ENCODE measurements around the gene ZNF674.
"Not testable (repeated sequence)": the region's sequence is repeated elsewhere in the genome, so short reads cannot be mapped to it uniquely, and the experiment has no call there.

The ZNF674 gene

GRCh38 chrX:46502848-46503247, 42.4 kb downstream of the ZNF674 start:
- no peak for DNase-seq (ENCODE audit: low read depth)
- H3K4me3 ChIP-seq (ENCODE audit: low read length), result no peak overlapping the region
- no peak for TF ChIP-seq CTCF (conservative IDR thresholded peaks at IDR 0.05; ENCODE audit: low read depth, low read length)

- TF ChIP-seq CTCF (conservative IDR thresholded peaks at IDR 0.05; ENCODE audit: low read depth, low read length), result no peak
- H3K4me3 ChIP-seq (ENCODE audit: low read length), result no peak overlapping the region
These were observed 45.2 kb downstream of the ZNF674 start for GRCh38 chrX:46500054-46500453.

GRCh38 chrX:46488712-46489111, 56.5 kb downstream of the ZNF674 start:
- DNase-seq (ENCODE audit: low read depth), result no peak
- H3K4me3 ChIP-seq (ENCODE audit: low read length), result no peak overlapping the region
- no peak for TF ChIP-seq CTCF (conservative IDR thresholded peaks at IDR 0.05; ENCODE audit: low read depth, low read length)

More at GRCh38 chrX:46500054-46500453, 45.2 kb downstream of the ZNF674 start:
- no peak for DNase-seq (ENCODE audit: low read depth)

GRCh38 chrX:46485897-46486296, 59.3 kb downstream of the ZNF674 start:
- DNase-seq (ENCODE audit: low read depth), result no peak
- H3K4me3 ChIP-seq (ENCODE audit: low read length), result no peak overlapping the region
- no peak for TF ChIP-seq CTCF (conservative IDR thresholded peaks at IDR 0.05; ENCODE audit: low read depth, low read length)

- not testable (repeated sequence) for DNase-seq (ENCODE audit: low read depth); H3K4me3 ChIP-seq (ENCODE audit: low read length)
These were observed 66.6 kb downstream of the ZNF674 start for GRCh38 chrX:46478634-46479033.

- no peak overlapping the region for H3K4me3 ChIP-seq (ENCODE audit: low read length)
- no peak for TF ChIP-seq CTCF (conservative IDR thresholded peaks at IDR 0.05; ENCODE audit: low read depth, low read length)
- DNase-seq (ENCODE audit: low read depth), result peak; percentile 25
These were observed 67.8 kb downstream of the ZNF674 start for GRCh38 chrX:46477435-46477834.

GRCh38 chrX:46465203-46465602, 80.0 kb downstream of the ZNF674 start:
- no peak for DNase-seq (ENCODE audit: low read depth)
- no peak overlapping the region for H3K4me3 ChIP-seq (ENCODE audit: low read length)
- no peak for TF ChIP-seq CTCF (conservative IDR thresholded peaks at IDR 0.05; ENCODE audit: low read depth, low read length)

GRCh38 chrX:46463682-46464081, 81.5 kb downstream of the ZNF674 start:
- DNase-seq (ENCODE audit: low read depth), result no peak
- TF ChIP-seq CTCF (conservative IDR thresholded peaks at IDR 0.05; ENCODE audit: low read depth, low read length), result no peak

More at GRCh38 chrX:46463682-46464081, 81.5 kb downstream of the ZNF674 start:
- H3K4me3 ChIP-seq (ENCODE audit: low read length), result no peak overlapping the region

Measured in retinal pigment epithelial cell (primary cell).